Limb (tissue), 2 donors: ENCODE results near the gene NOXA1.

Experiments used
- DNase-seq, 2 donors: peaks; one replicate each; pipeline ENCODE4 v3.0.0-alpha.2; 2016; ENCODE audit errors: extremely low spot score in 2 of 2

NOXA1 gene

GRCh38 chr9:137482094-137482781 lies 59.0 kb downstream of the NOXA1 start:
- DNase-seq: no peak
